Sigmoid colon (tissue), 4 donors: ENCODE results near the gene SNX14.

Experiments used
- CTCF ChIP-seq, 4 experiments: fragments of 450-650 bp in 3 of 4; fragments of 200-600 bp in 1 of 4; IDR thresholded peaks; one replicate each; pipeline ENCODE4 v1.5.1; 2016 to 2019; ENCODE audit warnings: antibody characterized with exemption in 4 of 4, mild to moderate bottlenecking in 3 of 4, moderate library complexity in 2 of 4
- POLR2A ChIP-seq, 2 donors: fragments of 450-650 bp; IDR thresholded peaks; one replicate each; pipeline ENCODE4 v1.6.1; 2016; ENCODE audit warnings: antibody characterized with exemption in 2 of 2, mild to moderate bottlenecking in 2 of 2, moderate library complexity in 2 of 2
- POLR2AphosphoS5 ChIP-seq, 4 donors: sonication (generic); formaldehyde crosslinking; IDR thresholded peaks; one replicate each; pipeline ENCODE4 v1.6.1; 2017; ENCODE audit warnings: antibody characterized with exemption in 4 of 4

DNA sequence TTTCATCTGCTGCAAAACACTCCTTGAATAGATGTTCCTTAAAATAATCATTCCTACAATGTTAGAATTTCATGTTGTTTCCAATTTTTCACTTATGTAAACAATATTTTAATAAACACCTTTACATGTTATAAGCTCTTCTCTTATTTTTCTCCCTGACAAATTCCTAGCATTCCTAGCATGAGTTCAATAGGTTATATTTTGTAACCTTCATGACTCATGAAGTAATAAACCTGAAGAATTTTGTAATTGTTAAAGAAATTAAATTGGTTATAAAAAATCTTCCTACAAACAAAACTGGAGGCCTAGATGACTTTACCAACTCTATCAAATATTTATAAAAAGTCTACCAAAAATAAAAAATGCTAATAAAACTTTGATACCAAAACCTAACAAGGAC lies 77.5 kb downstream of the SNX14 start:
- TF ChIP-seq CTCF (IDR thresholded peaks at IDR 0.05) (no peak), POLR2AphosphoS5 (IDR thresholded peaks at IDR 0.05) (no peak), POLR2A (IDR thresholded peaks at IDR 0.05) (no peak)
